Loucy (cell line): ENCODE results near the gene ZNF775.

Experiments
- EZH2phosphoT487 ChIP-seq: fragments of 200-600 bp; IDR thresholded peaks from 2 replicates; pipeline ENCODE4 v1.6.1; 2018; ENCODE audit warnings: antibody characterized with exemption, mild to moderate bottlenecking, moderate library complexity, borderline replicate concordance
- TF ChIP-seq, protein P1 (sequence below): fragments of 200-600 bp; sonication (generic); conservative IDR thresholded peaks from 2 replicates; pipeline ENCODE4 v1.5.1; 2014; ENCODE audit warnings: mild to moderate bottlenecking, antibody characterized with exemption, low read length

- TF ChIP-seq, protein P1, sequence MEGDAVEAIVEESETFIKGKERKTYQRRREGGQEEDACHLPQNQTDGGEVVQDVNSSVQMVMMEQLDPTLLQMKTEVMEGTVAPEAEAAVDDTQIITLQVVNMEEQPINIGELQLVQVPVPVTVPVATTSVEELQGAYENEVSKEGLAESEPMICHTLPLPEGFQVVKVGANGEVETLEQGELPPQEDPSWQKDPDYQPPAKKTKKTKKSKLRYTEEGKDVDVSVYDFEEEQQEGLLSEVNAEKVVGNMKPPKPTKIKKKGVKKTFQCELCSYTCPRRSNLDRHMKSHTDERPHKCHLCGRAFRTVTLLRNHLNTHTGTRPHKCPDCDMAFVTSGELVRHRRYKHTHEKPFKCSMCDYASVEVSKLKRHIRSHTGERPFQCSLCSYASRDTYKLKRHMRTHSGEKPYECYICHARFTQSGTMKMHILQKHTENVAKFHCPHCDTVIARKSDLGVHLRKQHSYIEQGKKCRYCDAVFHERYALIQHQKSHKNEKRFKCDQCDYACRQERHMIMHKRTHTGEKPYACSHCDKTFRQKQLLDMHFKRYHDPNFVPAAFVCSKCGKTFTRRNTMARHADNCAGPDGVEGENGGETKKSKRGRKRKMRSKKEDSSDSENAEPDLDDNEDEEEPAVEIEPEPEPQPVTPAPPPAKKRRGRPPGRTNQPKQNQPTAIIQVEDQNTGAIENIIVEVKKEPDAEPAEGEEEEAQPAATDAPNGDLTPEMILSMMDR, result no peak
- no peak for TF ChIP-seq EZH2phosphoT487
These were observed 21.8 kb downstream of the ZNF775 start for GRCh38 chr7:150400788-150401423.
